K562 (cell line): ENCODE data around the gene AGPAT3. TPM values are rescaled to one million over a fixed set of nuclear protein-coding genes. Genes with fewer than 3 reads are reported as not detected.
A peak's percentile ranks its signal among the peaks of the same experiment; 100 is the strongest.

Experiments used
- ARID4B ChIP-seq: sonication (generic); formaldehyde crosslinking; IDR thresholded peaks from 2 replicates; pipeline ENCODE4 v1.8.0; 2022; ENCODE audit warnings: mild to moderate bottlenecking, missing genetic modification reagents
- BRD9 ChIP-seq: fragments of 450-650 bp; IDR thresholded peaks from 2 replicates; pipeline ENCODE4 v1.6.1; 2018; ENCODE audit warnings: low read depth; ENCODE audit not compliant: partially characterized antibody
- CEBPZ ChIP-seq: fragments of 150-350 bp; IDR thresholded peaks from 2 replicates; pipeline ENCODE4 v1.6.1; 2014; ENCODE audit warnings: low read depth, mild to moderate bottlenecking, low read length, borderline replicate concordance
- IRF1 ChIP-seq: sonication (generic); formaldehyde crosslinking; IDR thresholded peaks from 2 replicates; pipeline ENCODE4 v1.8.0; 2022; ENCODE audit warnings: missing genetic modification reagents, mild to moderate bottlenecking, borderline replicate concordance
- KAT2B ChIP-seq: IDR thresholded peaks from one replicate; pipeline ENCODE4 v1.6.1; 2012; ENCODE audit warnings: low read depth, mild to moderate bottlenecking, control low read depth, inconsistent platforms, low read length, moderate library complexity
- LCOR ChIP-seq: sonication (generic); formaldehyde crosslinking; IDR thresholded peaks from 2 replicates; pipeline ENCODE4 v1.8.0; 2022; ENCODE audit warnings: mild to moderate bottlenecking, missing genetic modification reagents
- MECOM ChIP-seq: fragments of 250-450 bp; sonication (Bioruptor Pico); IDR thresholded peaks from 2 replicates; pipeline ENCODE4 v1.8.0; 2022; ENCODE audit warnings: inconsistent platforms
- MNT ChIP-seq, 2 experiments: fragments of 450-650 bp; conservative IDR thresholded peaks; 2 replicates each; pipeline ENCODE4 v1.6.1; 2017; ENCODE audit warnings: mild to moderate bottlenecking in 2 of 2, moderate library complexity in 2 of 2
- NONO ChIP-seq, 2 experiments: fragments of 200-400 bp in 1 of 2; fragments of 450-650 bp in 1 of 2; formaldehyde crosslinking in 1 of 2; IDR thresholded peaks; 2 replicates each; pipeline ENCODE4 v1.6.1; 2017; ENCODE audit warnings: low read depth in 2 of 2, mild to moderate bottlenecking in 2 of 2, moderate library complexity in 2 of 2, low read length in 1 of 2
- PYGO2 ChIP-seq: fragments of 450-650 bp; IDR thresholded peaks from 2 replicates; pipeline ENCODE4 v1.6.1; 2016; ENCODE audit warnings: mild to moderate bottlenecking, missing genetic modification characterization, moderate library complexity, missing compliant biosample characterization
- RFX1 ChIP-seq: fragments of 450-650 bp; IDR thresholded peaks from 2 replicates; pipeline ENCODE4 v1.6.1; 2016; ENCODE audit warnings: mild to moderate bottlenecking, moderate library complexity
- ZBTB7A ChIP-seq: IDR thresholded peaks from 2 replicates; pipeline ENCODE4 v1.6.1; 2011; ENCODE audit warnings: low read depth, mild to moderate bottlenecking, low read length, moderate library complexity, borderline replicate concordance; ENCODE audit not compliant: control insufficient read depth
- ZNF398 ChIP-seq: fragments of 250-450 bp; sonication (Bioruptor Pico); IDR thresholded peaks from 2 replicates; pipeline ENCODE4 v1.8.0; 2021; ENCODE audit warnings: moderate library complexity, mild to moderate bottlenecking, inconsistent platforms
- ZNF551 ChIP-seq: fragments of 250-450 bp; sonication (Bioruptor Pico); IDR thresholded peaks from 2 replicates; pipeline ENCODE4 v1.5.0; 2021; ENCODE audit warnings: mild to moderate bottlenecking, moderate library complexity
- polyA plus RNA-seq, 8 experiments: library from polyadenylated mRNA; depleted of rRNA in 4 of 8; stranded (reverse) in 5 of 8; unstranded in 3 of 8; fragments of >200 nt; fragmentation: Nextera tagmentation in 2 of 8; fragmentation: Illumina TruSeq in 1 of 8; extraction: Ambion mirVana in 2 of 8; extraction: Trizol in 1 of 8; gene quantifications; 2 replicates each; pipeline versions ENCODE4 v1.2.1 to v1.2.3, GENCODE V29; 2011 to 2014; ENCODE audit warnings: inconsistent platforms in 1 of 8, missing spikeins in 1 of 8
- total RNA-seq, 7 experiments: library from RNA; depleted of rRNA in 6 of 7; stranded (reverse); fragments of >200 nt in 6 of 7; fragmentation: Illumina TruSeq in 2 of 7; extraction: Trizol in 2 of 7; gene quantifications; 2 replicates each; pipeline versions ENCODE4 v1.2.1 to v1.2.3, GENCODE V29; 2011 to 2021; ENCODE audit warnings: low replicate concordance in 1 of 7

AGPAT3 gene
- total and polyA plus RNA-seq, 9 of the 15 experiments (the other 6 are each of a cell fraction or from before 2014, with no cell fraction given): 1.5 to 88.4 (median 35.7) TPM

- TF ChIP-seq MNT (conservative IDR thresholded peaks at IDR 0.05) (no peak), CEBPZ (peak; percentile 76), ARID4B (CRISPR knock-in tag) (no peak), LCOR (no peak), RFX1 (no peak), ZNF398 (CRISPR knock-in tag) (no peak), IRF1 (no peak), MECOM (CRISPR knock-in tag) (no peak), PYGO2 (tag) (no peak), ZNF551 (no peak), NONO (IDR thresholded peaks at IDR 0.05; ENCODE audit: low read depth in 2 of 2, low read length in 1 of 2) (no peak), BRD9 (no peak), KAT2B (no peak), ZBTB7A (peak; percentile 46; the same call in 1 of the 2 replicates)
Measured at GRCh38 chr21:43937051-43937832, 72.2 kb downstream of the AGPAT3 start (continued).
